Measurements from ENCODE around the gene RNASE4. TPM values are rescaled to one million over a fixed set of nuclear protein-coding genes. Genes with fewer than 3 reads are reported as not detected.
"Not testable (repeated sequence)": the region's sequence is repeated elsewhere in the genome, so short reads cannot be mapped to it uniquely, and the experiment has no call there.

RNASE4 gene
- total RNA-seq, 4 donors from 2014 or later: 61.9 to 107 (median 82.9) TPM

GRCh38 chr14:20714593-20715250 is 30.4 kb downstream of the RNASE4 start:
- WGBS: 45% methylated on average over 4 of the region's 4 CpGs
- H3K4me3 ChIP-seq: no peak overlapping the region
- H3K4me1 ChIP-seq: no peaks in the 10 kb centered on the region
- H3K36me3 ChIP-seq: no peaks in the 10 kb centered on the region
- intact Hi-C loops (cut with DNase I): no loop called here
- no peak for DNase-seq (ENCODE audit: extremely low spot score)
- peaks cover 0 to 4% (median 0%) of the 10 kb centered on the region in 4 donors for H3K27me3 ChIP-seq
- H3K9me3 ChIP-seq: no peaks in the 10 kb centered on the region
- TF ChIP-seq POLR2AphosphoS5 (IDR thresholded peaks at IDR 0.05): peak in 1 of 2 donors; percentile 38
- no peak for TF ChIP-seq EP300 (IDR thresholded peaks at IDR 0.05)
- peak overlapping the region in 2 of 4 donors; percentile 49 to 53 for H3K27ac ChIP-seq (replicated peaks in 1 of 4)

GRCh38 chr14:20719777-20720176 is 35.4 kb downstream of the RNASE4 start:
- WGBS: 88% methylated on average over 4 of the region's 4 CpGs

GRCh38 chr14:20720741-20721140 is 36.4 kb downstream of the RNASE4 start:
- TF ChIP-seq POLR2AphosphoS5 (IDR thresholded peaks at IDR 0.05) (no peak), CTCF (IDR thresholded peaks at IDR 0.05) (no peak), POLR2A (IDR thresholded peaks at IDR 0.05; ENCODE audit: low read depth) (no peak), EP300 (IDR thresholded peaks at IDR 0.05) (no peak)
- H3K4me1 ChIP-seq: peaks cover 0 to 6% (median 0%) of the 10 kb centered on the region in 4 donors
- peaks cover 0 to 38% (median 0%) of the 10 kb centered on the region in 4 donors for H3K27me3 ChIP-seq
- no peaks in the 10 kb centered on the region for H3K9me3 ChIP-seq
- no peak overlapping the region for H3K27ac ChIP-seq (replicated peaks in 1 of 4)
- WGBS: 80% methylated on average over 6 of the region's 6 CpGs
- no peak overlapping the region for H3K4me3 ChIP-seq
- H3K36me3 ChIP-seq: no peaks in the 10 kb centered on the region
- intact Hi-C loops (cut with DNase I): no loop called here
- DNase-seq (ENCODE audit: extremely low spot score): no peak

More at GRCh38 chr14:20719777-20720176, 35.4 kb downstream of the RNASE4 start:
- peaks cover 0 to 29% (median 0%) of the 10 kb centered on the region in 4 donors for H3K27me3 ChIP-seq
- intact Hi-C loops (cut with DNase I): no loop called here
- no peak overlapping the region for H3K27ac ChIP-seq (replicated peaks in 1 of 4)
- H3K9me3 ChIP-seq: no peaks in the 10 kb centered on the region
- no peaks in the 10 kb centered on the region for H3K36me3 ChIP-seq
- H3K4me1 ChIP-seq: peaks cover 0 to 6% (median 0%) of the 10 kb centered on the region in 4 donors
- no peak for DNase-seq (ENCODE audit: extremely low spot score)
- no peak overlapping the region for H3K4me3 ChIP-seq
- TF ChIP-seq EP300 (IDR thresholded peaks at IDR 0.05): no peak
- TF ChIP-seq CTCF (IDR thresholded peaks at IDR 0.05): no peak
- no peak for TF ChIP-seq POLR2A (IDR thresholded peaks at IDR 0.05; ENCODE audit: low read depth)

GRCh38 chr14:20722016-20722415 is 37.7 kb downstream of the RNASE4 start:
- Histone ChIP-seq H3K27ac (replicated peaks in 1 of 4) (no peak overlapping the region), H3K4me1 (peaks cover 0 to 6% (median 0%) of the 10 kb centered on the region in 4 donors), H3K36me3 (no peaks in the 10 kb centered on the region), H3K9me3 (no peaks in the 10 kb centered on the region), H3K27me3 (peaks cover 0 to 46% (median 0%) of the 10 kb centered on the region in 4 donors), H3K4me3 (no peak overlapping the region)
- TF ChIP-seq POLR2A (IDR thresholded peaks at IDR 0.05; ENCODE audit: low read depth) (no peak), POLR2AphosphoS5 (IDR thresholded peaks at IDR 0.05) (no peak), CTCF (IDR thresholded peaks at IDR 0.05) (no peak), EP300 (IDR thresholded peaks at IDR 0.05) (no peak)
- 80% methylated on average over 5 of the region's 12 CpGs for WGBS
- intact Hi-C loops (cut with DNase I): no loop called here
- DNase-seq (ENCODE audit: extremely low spot score): no peak

GRCh38 chr14:20723488-20723887 is 39.1 kb downstream of the RNASE4 start:
- TF ChIP-seq CTCF (IDR thresholded peaks at IDR 0.05) (no peak), POLR2AphosphoS5 (IDR thresholded peaks at IDR 0.05) (no peak)
- Histone ChIP-seq H3K4me1 (peaks cover 0 to 6% (median 0%) of the 10 kb centered on the region in 4 donors), H3K27me3 (peaks cover 0 to 42% (median 0%) of the 10 kb centered on the region in 4 donors), H3K36me3 (no peaks in the 10 kb centered on the region), H3K27ac (replicated peaks in 1 of 4) (no peak overlapping the region), H3K4me3 (peak overlapping the region in 3 of 4 donors; percentile 16 to 27 (median 21)), H3K9me3 (no peaks in the 10 kb centered on the region)
- 72% methylated on average over 10 of the region's 28 CpGs for WGBS
- intact Hi-C loops (cut with DNase I): no loop called here
- DNase-seq (ENCODE audit: extremely low spot score): no peak

- H3K4me1 ChIP-seq; intact Hi-C loops (cut with DNase I); DNase-seq (ENCODE audit: extremely low spot score); H3K9me3 ChIP-seq; H3K4me3 ChIP-seq; H3K27ac ChIP-seq (replicated peaks in 1 of 4); H3K36me3 ChIP-seq: not testable (repeated sequence)
- WGBS: 84% methylated on average over 3 of the region's 3 CpGs
- H3K27me3 ChIP-seq: peaks cover 0 to 38% (median 0%) of the 10 kb centered on the region in 4 donors
Observed at GRCh38 chr14:20726121-20726520, 41.8 kb downstream of the RNASE4 start.

Measured in esophagus muscularis mucosa (tissue), 4 donors.